GM19468 (cell line): ENCODE results near the gene LTO1.

Experiments
- ATAC-seq: cut with Tn5 transposase; IDR thresholded peaks from one replicate; pipeline ENCODE4 v1.9.1; 2021; ENCODE audit warnings: mild to moderate bottlenecking, moderate library complexity, moderate number of reproducible peaks; ENCODE audit not compliant: unreplicated experiment; ENCODE audit errors: extremely low read depth

The LTO1 gene

DNA sequence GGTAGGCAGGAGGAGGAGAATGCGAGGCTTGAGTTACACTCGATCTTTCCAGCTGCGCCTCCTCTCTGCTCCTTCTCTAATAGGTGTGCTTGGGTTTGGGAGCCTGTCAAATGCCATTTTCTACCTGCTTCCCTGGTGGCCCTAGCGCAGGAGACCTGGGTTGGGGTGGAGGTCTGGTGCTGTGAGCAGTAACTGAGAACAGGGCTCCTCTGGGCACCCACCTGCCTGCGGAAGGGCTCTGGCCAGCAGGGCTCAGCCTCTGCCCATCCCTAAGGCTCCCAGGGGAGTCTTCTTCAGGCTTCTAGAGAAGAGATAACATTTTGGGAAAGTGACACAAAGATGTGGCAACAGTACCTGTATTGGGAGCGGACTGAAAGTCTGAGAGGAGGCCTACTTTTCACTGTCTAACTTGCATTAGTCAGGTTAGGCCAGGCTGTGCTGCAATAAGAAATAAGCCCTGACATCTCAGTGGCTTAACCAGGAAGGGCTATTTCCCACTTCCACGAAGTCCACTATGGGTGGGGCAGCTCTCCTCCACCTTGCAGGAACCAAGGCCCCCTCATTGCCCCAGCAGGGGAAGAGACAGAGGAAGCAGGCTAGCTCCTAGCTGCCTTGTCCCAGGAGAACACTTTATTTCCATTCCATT is 7.7 kb upstream of the LTO1 start:
- ATAC-seq, result no peak

GRCh38 chr11:69682221-69682620 is 7.1 kb upstream of the LTO1 start:
- ATAC-seq, result no peak

GRCh38 chr11:69680688-69681087 is 5.5 kb upstream of the LTO1 start:
- no peak for ATAC-seq

GRCh38 chr11:69677749-69678148 is 2.6 kb upstream of the LTO1 start:
- ATAC-seq, result no peak

DNA sequence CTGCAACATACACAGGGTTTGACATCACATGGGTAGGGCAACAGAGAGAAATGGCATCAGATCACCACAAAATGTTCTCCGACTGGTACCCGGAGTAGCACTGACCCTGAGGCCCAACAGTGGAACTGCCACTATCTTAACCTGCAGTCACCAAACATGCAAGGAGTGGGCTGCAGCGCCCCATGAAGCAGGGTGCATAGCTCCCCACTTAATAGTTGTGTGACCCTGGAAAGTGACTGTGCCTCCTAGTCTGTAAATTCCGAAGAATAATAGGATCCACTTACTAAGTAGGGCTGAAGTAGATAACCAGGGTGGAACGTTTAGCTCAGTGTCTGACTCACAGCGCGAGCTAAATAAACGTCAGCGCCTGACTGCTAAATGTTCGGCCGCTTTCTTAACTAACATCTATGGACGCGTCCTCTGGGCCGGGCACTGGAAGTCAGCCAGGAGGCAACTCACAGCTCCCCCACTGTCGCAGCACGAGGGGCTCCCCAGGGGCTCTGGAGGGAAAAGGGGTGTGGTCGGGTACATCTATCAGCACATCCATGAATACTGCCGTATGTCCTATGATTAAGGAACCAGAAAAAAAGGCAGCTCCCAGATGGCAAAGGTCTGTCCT is 777 bp downstream of the LTO1 start:
- no peak for ATAC-seq

GRCh38 chr11:69671734-69672465 is 3.3 kb downstream of the LTO1 start:
- no peak for ATAC-seq

GRCh38 chr11:69670158-69670845 is 4.9 kb downstream of the LTO1 start:
- no peak for ATAC-seq

- ATAC-seq, result no peak
Observed at GRCh38 chr11:69669486-69669885, 5.7 kb downstream of the LTO1 start.

DNA sequence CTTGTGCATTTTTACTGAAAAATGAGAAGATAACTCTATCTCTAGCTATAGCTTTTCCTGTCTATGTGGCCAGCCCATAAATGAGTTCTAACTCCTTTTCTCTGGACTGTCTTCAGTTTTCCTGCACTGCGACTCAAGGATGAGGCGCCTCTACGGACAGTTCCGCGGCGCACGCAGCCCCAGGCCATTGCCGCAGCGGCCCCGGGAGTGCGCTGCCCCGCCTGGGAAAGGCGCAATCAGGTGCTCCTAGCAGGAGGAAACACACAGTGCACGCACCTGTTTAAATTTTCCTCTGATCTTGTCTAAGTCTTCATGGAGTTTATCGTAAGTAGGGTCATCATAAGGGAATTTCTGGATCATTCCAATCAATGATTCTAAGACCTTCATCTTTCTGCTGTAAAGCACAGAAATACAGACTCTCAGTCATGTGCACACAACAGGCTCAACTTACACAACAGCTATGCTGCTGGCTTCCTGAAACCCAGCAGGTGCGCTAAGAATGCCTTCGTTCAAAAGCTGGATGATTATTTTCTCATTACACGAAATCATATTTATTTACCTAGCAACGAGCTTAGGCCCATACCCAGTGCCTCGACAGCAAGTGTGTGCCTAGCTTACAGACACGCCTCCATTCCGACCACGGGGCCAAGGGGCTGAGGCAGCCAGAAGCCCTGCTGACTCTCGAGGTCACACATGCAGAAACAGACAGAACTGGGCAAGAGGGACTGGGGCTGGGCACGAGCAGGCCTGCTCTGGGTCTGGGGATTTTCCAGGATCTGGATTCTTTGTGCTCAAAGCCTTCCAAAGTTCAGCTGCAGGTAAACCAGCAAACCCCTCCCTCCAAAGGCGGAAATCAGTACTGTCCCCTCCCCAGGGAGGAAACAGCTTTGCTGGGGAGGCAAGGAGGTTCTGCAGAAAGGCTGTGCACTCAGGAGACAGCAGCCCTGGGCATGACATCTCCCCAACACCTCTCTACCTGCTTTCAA is 7.2 kb downstream of the LTO1 start:
- ATAC-seq, result no peak

DNA sequence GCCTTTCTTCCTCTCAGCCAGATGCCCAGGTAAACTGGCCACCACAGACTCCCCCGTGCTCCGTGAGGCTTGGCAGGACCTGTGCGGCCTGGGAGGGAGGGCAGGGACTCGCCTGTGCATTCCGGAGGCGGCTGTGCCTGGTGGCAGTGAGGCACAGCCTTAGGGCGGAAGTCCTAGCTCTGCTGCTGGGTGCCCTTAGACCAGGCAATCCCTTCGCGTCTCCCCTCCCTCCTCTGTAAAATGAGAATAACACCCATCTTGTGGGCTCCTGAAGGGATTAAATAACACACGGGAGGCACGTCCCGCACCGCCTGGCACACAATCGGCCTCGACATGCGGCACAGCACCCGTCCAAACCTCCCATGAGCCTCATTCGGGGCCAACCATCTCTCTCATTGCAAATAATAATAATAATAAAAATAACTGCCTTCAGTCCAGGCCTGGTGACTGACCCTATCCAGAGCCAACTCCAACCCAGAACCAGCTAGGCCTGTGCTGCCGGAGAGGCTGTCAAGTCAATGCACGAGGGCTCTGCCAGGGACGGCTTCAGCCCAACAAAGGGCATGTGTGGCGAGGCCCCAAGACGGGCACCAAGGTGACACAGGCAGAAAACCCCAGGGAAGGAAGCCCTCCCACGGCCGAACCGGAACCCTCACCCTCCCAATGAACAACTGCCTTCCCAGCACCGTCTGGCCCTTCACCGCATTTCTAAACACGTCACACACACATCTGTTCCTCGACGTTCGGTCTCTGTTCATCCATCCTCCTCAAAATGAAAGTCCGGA is 8.2 kb downstream of the LTO1 start:
- no peak for ATAC-seq

DNA sequence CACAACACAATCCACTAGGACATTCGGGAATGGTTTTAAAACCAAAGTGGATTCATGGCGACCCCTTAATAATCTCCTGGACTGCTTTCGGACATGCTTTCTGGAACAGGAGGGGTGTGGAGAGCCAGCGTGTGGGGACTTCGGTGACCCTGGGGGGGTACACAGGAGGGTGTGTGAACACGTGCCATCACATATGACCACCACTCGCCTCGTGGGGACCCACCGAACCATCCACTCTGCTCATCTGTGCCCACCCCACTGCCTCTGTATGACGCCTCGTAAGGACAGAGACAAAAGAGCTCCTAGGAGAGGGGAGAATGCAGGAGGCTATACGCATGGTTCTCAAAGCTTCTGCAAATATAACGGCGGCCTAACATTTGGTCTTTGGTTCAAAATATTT is 8.9 kb downstream of the LTO1 start:
- ATAC-seq, result no peak

DNA sequence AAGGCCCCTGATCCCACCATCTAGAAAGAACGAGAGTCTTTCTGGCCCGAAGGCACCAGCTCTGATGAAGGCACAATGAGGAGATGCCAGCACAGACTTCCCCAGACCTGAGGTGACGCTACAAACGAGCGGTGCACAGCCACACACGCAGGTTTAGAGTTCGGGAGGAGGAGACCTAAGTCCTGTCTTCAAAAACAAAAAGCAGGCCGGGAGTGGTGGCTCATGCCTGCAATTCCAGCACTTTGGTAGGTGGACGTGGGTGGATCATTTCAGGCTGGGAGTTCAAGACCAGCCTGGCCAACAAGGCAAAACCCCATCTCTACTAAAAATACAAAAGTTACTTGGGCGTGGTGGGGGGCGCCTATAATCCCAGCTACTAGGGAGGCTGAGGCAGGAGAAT is 9.5 kb downstream of the LTO1 start:
- no peak for ATAC-seq

GRCh38 chr11:69664901-69665300 is 10.3 kb downstream of the LTO1 start:
- no peak for ATAC-seq

DNA sequence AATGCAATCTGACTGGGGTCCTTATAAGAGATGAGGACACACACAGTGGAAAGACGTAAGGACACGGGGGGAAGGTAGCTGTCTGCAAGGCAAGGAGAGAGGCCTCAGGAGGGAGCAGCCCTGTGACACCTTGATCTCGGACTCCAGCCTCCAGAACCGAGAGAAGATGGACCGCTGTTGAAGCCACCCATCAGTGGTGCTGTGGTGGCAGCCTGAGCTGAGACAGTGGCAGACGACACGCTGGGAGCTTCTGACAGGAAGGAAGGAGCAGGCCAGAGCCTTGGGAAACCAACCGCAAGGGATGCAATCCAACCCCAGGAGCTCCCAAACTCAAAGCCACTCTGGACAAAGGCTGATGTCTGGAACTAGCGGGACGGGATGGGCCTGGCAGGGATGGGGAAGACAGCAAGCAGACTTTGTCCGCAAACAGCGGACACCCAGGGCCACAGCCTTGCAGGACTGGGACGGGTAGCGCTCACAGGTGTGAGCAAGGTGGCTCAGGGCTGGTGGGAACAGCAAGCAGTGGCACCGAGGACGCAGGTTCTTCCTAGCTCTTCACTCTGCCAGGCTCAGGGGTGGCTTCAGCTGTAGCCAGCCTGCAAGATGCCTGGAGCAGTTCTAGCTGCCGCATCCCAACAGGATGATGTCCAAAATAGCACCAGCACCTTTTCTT is 10.9 kb downstream of the LTO1 start:
- ATAC-seq, result no peak

GRCh38 chr11:69663326-69663725 is 11.8 kb downstream of the LTO1 start:
- ATAC-seq, result no peak

- no peak for ATAC-seq
Observed at GRCh38 chr11:69662806-69663205, 12.3 kb downstream of the LTO1 start.

- ATAC-seq, result no peak
Observed at GRCh38 chr11:69662021-69662698, 13.0 kb downstream of the LTO1 start.

DNA sequence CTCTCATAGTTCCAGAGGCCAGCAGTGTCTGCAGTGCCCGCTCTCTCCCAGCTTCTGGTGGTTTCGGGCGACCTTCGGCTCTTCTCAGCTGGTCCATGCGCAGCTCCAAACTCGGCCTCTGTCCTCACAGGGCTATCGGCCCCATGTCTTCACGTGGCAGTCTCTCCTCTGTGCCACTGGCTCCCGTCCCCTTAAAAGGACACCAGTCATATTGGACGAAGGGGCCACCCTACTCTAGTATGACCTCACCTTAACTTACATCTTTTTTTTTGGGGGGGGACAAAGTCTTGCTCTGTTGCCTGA is 13.8 kb downstream of the LTO1 start:
- ATAC-seq, result no peak
